Upper lobe of right lung (tissue), 1 donor: ENCODE results near the gene RIOX2. TPM values are rescaled to one million over a fixed set of nuclear protein-coding genes. Genes with fewer than 3 reads are reported as not detected.
A peak's percentile ranks its signal among the peaks of the same experiment; 100 is the strongest.

Source experiments
- ATAC-seq: fragments of 200-7000 bp; cut with Tn5 transposase; one replicate; pipeline ENCODE4 v1.9.1; 2020; ENCODE audit warnings: mild to moderate bottlenecking, moderate library complexity
- DNase-seq: peaks from one replicate; pipeline ENCODE4 v3.0.0-alpha.2; 2020
- H3K27ac ChIP-seq: fragments of 200-600 bp; one replicate; pipeline ENCODE4 v1.8.0; 2022
- H3K27me3 ChIP-seq: fragments of 200-600 bp; one replicate; pipeline ENCODE4 v1.8.0; 2022; ENCODE audit warnings: mild to moderate bottlenecking
- H3K36me3 ChIP-seq: fragments of 200-600 bp; one replicate; pipeline ENCODE4 v1.8.0; 2022
- H3K4me1 ChIP-seq: fragments of 200-600 bp; one replicate; pipeline ENCODE4 v1.8.0; 2022
- H3K4me3 ChIP-seq: fragments of 200-600 bp; one replicate; pipeline ENCODE4 v1.8.0; 2022; ENCODE audit warnings: mild to moderate bottlenecking
- H3K9me3 ChIP-seq: fragments of 200-600 bp; one replicate; pipeline ENCODE4 v1.8.0; 2022
- intact Hi-C: fragments of 100-400 bp; cut with DNase I; formaldehyde crosslinking; loops from one replicate; pipeline ENCODE4 v1.11.0; 2022
- total RNA-seq: library from RNA; stranded (reverse); fragmentation: NEBNext Ultra II Directional; extraction: Animal tissue kit (Norgen Biotek cat#: 25700); gene quantifications from one replicate; pipeline ENCODE4 v1.2.1, GENCODE V29; 2021
- TF ChIP-seq, protein P1 (sequence below): fragments of 200-600 bp; IDR thresholded peaks from one replicate; pipeline ENCODE4 v1.8.0; 2022; ENCODE audit warnings: antibody characterized with exemption
- donor health status: DM: no; HTN: yes; CAD: no; lungs with severe emphysema.

RIOX2 gene
- total RNA-seq, 1 donor from 2014 or later, result 20.5 TPM

GRCh38 chr3:97994328-97994945 lies 22.2 kb upstream of the RIOX2 start:
- H3K27me3 ChIP-seq, result no peaks in the 10 kb centered on the region
- TF ChIP-seq, protein P1, sequence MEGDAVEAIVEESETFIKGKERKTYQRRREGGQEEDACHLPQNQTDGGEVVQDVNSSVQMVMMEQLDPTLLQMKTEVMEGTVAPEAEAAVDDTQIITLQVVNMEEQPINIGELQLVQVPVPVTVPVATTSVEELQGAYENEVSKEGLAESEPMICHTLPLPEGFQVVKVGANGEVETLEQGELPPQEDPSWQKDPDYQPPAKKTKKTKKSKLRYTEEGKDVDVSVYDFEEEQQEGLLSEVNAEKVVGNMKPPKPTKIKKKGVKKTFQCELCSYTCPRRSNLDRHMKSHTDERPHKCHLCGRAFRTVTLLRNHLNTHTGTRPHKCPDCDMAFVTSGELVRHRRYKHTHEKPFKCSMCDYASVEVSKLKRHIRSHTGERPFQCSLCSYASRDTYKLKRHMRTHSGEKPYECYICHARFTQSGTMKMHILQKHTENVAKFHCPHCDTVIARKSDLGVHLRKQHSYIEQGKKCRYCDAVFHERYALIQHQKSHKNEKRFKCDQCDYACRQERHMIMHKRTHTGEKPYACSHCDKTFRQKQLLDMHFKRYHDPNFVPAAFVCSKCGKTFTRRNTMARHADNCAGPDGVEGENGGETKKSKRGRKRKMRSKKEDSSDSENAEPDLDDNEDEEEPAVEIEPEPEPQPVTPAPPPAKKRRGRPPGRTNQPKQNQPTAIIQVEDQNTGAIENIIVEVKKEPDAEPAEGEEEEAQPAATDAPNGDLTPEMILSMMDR, result no peak
- H3K36me3 ChIP-seq, result no peaks in the 10 kb centered on the region
- H3K4me1 ChIP-seq, result no peaks in the 10 kb centered on the region
- intact Hi-C loops, result no loop called here
- H3K27ac ChIP-seq, result no peak overlapping the region
- H3K4me3 ChIP-seq, result no peak overlapping the region
- ATAC-seq (no peak), DNase-seq (no peak)
- H3K9me3 ChIP-seq, result no peaks in the 10 kb centered on the region

DNA sequence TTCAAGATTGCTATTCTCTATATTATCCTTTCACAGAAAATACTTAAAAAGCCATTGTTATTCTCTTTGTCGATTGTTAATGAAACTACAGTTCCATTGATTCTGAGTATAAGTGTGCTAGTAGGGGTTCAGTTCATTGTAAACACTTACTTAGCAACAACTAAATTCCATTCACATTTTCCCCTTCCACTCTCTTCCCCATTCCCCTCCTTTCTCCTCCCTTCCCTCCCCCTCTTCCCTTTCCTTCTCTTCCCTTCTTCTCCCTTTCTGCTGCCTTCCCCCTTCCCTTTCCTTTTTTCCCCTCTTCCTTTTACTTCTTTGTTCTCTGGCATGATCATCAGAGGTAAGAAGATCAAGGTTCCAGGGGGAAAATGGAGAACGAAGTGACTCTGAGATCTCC lies 21.3 kb upstream of the RIOX2 start:
- TF ChIP-seq, protein P1, result no peak
- intact Hi-C loops, result no loop called here
- H3K4me3 ChIP-seq, result no peak overlapping the region
- no peak for ATAC-seq
- no peaks in the 10 kb centered on the region for H3K27me3 ChIP-seq
- H3K4me1 ChIP-seq, result no peaks in the 10 kb centered on the region
- H3K9me3 ChIP-seq, result no peaks in the 10 kb centered on the region
- DNase-seq, result no peak
- H3K36me3 ChIP-seq, result no peaks in the 10 kb centered on the region
- no peak overlapping the region for H3K27ac ChIP-seq

DNA sequence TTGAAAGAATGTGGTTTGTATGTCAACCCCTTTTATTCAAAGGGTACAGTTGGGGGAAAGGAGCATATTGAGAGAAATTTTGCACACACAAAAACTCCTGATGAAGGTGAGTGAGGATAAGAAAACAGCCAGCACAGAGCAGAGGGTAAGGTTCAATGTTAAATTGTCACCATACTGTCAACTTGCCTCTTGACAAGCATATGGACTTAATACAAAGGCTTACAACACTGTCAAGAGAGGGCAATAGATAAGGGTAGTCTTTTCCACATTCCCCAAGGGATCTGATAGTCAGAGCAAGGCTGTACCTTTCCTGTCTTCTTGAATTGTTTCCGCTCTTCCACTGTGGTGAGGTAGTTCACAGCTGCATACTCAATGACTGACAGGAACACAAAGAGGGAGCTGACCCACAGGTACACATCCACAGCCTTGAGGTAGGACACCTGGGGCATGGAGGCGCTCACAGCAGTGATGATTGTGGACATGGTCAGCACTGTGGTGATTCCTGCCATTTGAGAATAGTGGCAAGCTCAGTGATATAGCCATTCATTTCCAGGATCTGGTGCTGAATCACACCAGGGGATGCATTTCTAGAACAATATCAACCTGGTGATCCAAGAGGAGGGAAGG lies 20.4 kb upstream of the RIOX2 start:
- Histone ChIP-seq H3K4me1 (no peaks in the 10 kb centered on the region), H3K27ac (no peak overlapping the region), H3K9me3 (no peaks in the 10 kb centered on the region), H3K27me3 (no peaks in the 10 kb centered on the region), H3K4me3 (no peak overlapping the region), H3K36me3 (no peaks in the 10 kb centered on the region)
- intact Hi-C loops, result no loop called here
- ATAC-seq (no peak), DNase-seq (no peak)
- TF ChIP-seq, protein P1, result no peak

GRCh38 chr3:97991293-97991682 lies 19.1 kb upstream of the RIOX2 start:
- Histone ChIP-seq H3K4me1 (no peaks in the 10 kb centered on the region), H3K9me3 (no peaks in the 10 kb centered on the region), H3K4me3 (no peak overlapping the region), H3K27me3 (no peaks in the 10 kb centered on the region), H3K27ac (no peak overlapping the region), H3K36me3 (no peaks in the 10 kb centered on the region)
- TF ChIP-seq, protein P1, result no peak
- intact Hi-C loops, result no loop called here
- ATAC-seq, result peak; percentile 66
- DNase-seq, result no peak

DNA sequence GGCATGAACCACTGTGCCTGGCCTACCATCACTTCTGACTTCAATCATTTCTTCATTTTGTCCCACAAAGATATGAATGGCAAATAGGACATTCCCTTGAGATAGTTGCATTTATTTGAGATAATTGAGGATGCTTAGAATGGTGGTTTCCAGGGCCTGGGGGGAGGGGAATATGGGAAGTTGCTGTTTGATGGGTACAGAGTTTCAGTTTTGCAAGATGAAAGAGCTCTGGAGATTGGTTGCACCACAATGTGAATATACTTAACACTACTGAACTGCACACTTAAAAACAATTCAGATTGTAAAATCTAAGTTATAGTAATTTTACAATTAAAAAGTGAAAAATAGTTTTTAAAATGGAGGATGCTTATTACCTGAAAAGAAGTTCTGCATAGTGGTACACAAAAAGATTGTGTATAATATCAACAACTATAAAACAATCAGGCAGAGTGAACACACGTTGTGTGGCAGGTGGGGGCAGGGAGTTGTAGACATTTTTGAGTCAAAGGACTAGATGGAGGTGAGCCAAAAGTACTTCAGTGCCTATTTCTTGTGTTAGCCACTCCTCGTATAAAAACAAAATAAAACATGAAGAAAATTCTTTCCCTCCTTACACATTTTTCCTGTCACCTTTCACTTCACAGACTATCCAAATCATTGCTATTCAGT lies 18.5 kb upstream of the RIOX2 start:
- H3K4me1 ChIP-seq, result no peaks in the 10 kb centered on the region
- no peak overlapping the region for H3K27ac ChIP-seq
- intact Hi-C loops, result no loop called here
- ATAC-seq, result no peak
- H3K9me3 ChIP-seq, result no peaks in the 10 kb centered on the region
- H3K4me3 ChIP-seq, result no peak overlapping the region
- no peak for DNase-seq
- H3K36me3 ChIP-seq, result no peaks in the 10 kb centered on the region
- TF ChIP-seq, protein P1, result no peak
- H3K27me3 ChIP-seq, result no peaks in the 10 kb centered on the region
